Fibroblast of the aortic adventitia (primary cell): ENCODE measurements around the gene SDC4. TPM values are rescaled to one million over a fixed set of nuclear protein-coding genes. Genes with fewer than 3 reads are reported as not detected.

Experiments used
- DNase-seq: peaks from one replicate; pipeline ENCODE4 v3.0.0-alpha.2; 2010; ENCODE audit warnings: low read depth
- H3K4me3 ChIP-seq: 2 replicates; pipeline ENCODE4 v1.5.1; 2011; ENCODE audit warnings: low read depth, mild to moderate bottlenecking, control low read depth, low read length, moderate library complexity
- total RNA-seq: library from RNA; depleted of rRNA; stranded (reverse); fragments of >200 nt; gene quantifications from 2 replicates; pipeline ENCODE4 v1.2.3, GENCODE V29; 2012; ENCODE audit warnings: low replicate concordance
- TF ChIP-seq, protein P1 (sequence below): IDR thresholded peaks from 2 replicates; pipeline ENCODE4 v1.5.1; 2011; ENCODE audit warnings: mild to moderate bottlenecking, low read length, control low read depth, inconsistent platforms; ENCODE audit not compliant: insufficient read depth

The SDC4 gene
- total RNA-seq, 1 donor: 91.1 TPM

DNA sequence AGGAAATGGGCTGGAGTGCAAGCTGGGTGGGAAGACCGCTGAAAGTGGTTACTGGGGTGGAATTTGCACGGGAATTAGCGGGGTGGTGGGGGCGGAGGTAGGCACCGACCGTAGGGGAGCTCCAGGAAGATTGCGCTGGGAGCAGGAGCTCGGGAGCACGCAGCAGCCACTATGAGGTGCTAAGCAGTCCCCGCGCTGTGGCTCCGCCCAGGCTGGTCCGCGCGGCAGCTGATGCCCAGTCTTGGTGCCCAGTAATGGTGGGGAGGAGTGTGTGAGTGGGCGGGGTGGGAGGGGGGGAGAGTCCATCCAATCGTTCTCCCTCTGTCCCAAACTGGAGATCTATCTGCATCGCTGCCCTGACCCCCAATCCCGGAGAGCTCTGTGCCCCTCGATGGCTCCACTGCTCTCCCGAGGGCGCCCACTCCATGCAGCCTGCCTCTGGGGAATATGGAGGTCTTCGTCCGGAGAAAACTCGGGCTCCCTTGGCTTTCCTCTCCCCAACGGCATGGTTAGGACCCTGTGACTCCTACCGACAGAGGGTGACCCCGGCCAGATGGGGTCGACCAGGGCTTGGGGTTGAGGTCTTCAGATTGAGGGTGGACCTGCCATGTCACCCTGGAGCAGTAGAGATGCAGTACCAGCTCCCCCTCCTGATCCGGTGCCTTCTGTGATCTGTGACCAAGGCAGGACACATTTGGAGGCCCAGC lies 24.6 kb upstream of the SDC4 start:
- TF ChIP-seq, protein P1, sequence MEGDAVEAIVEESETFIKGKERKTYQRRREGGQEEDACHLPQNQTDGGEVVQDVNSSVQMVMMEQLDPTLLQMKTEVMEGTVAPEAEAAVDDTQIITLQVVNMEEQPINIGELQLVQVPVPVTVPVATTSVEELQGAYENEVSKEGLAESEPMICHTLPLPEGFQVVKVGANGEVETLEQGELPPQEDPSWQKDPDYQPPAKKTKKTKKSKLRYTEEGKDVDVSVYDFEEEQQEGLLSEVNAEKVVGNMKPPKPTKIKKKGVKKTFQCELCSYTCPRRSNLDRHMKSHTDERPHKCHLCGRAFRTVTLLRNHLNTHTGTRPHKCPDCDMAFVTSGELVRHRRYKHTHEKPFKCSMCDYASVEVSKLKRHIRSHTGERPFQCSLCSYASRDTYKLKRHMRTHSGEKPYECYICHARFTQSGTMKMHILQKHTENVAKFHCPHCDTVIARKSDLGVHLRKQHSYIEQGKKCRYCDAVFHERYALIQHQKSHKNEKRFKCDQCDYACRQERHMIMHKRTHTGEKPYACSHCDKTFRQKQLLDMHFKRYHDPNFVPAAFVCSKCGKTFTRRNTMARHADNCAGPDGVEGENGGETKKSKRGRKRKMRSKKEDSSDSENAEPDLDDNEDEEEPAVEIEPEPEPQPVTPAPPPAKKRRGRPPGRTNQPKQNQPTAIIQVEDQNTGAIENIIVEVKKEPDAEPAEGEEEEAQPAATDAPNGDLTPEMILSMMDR: no peak
- DNase-seq: no peak
- no peak overlapping the region for H3K4me3 ChIP-seq

DNA sequence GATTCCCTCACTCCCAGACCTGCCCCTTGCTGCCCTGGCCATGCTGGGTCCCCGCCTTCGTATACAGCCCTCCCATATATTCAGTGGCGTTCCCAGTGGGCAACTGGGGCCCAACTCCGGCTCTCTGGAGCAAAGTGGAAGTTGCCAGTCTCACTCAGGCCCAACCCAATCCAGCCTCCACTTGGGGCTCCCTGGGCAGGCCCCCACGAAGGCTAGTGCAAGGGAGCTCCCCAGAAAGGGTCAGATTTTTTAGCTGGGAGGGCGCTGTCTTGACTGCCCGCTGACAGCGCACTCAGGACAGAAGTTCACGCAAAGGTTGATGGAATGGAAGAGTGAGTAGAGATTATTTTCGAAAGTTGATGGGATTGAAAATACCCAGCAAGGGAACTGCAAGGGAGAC lies 24.0 kb upstream of the SDC4 start:
- H3K4me3 ChIP-seq: no peak overlapping the region
- TF ChIP-seq, protein P1: no peak
- DNase-seq: no peak

- H3K4me3 ChIP-seq: no peak overlapping the region
- DNase-seq: no peak
- TF ChIP-seq, protein P1: no peak
Measured at GRCh38 chr20:45370571-45371160, 22.4 kb upstream of the SDC4 start.

DNA sequence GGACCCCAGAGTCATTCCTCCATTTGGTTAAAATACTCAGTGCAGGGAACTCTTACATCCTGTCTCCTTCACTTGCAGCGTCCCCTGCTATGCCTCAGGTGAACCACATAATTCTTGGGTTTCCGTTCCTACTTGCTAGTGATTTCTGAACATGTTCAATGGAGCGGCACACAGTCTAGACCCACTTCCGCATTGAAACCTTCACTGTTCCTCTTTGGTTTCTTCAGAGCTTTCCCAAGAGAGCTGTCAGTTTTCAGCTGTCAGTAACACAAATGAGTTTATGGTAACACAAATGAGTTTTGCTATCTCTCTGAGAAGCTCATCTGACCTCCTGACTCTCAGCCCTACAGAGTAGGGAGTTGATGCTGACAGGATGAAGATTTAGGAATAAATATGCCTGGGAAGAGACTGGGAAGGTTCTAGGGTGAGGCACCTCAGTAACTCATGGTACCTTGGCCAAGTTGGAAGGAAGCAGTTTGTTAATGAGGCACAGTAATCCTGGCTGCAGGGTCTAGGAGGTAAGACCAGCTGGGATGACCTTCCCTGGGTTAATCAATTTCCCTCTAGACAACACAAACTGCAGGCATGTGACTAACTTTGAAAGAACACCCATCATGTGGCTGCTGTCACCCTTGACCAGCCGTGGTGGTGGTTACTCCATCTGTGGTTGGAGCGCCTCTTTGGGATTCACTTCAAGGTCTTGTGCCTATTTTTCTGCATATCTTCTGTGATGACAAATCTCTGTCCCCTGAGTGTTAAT lies 20.2 kb upstream of the SDC4 start:
- DNase-seq: no peak
- TF ChIP-seq, protein P1: no peak
- no peak overlapping the region for H3K4me3 ChIP-seq

DNA sequence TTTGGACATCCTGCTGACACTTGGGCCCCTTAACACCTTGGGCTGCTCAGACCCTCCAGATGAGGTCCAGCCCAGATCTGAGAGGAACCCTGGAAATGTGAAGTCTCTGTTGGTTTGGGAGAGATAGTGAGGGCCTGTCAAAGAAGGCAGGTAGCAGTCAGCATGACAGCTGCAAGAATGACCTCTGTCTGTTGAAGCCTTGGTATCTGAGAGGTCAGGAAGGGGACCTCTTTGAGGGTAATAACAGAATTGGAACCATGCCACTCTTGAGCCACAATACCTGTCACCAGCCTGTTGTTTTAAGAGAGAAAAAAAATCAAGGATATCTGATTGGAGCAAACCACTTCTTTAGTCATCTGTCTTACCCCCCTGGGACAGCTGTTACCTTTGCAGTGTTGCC lies 18.9 kb upstream of the SDC4 start:
- H3K4me3 ChIP-seq: no peak overlapping the region
- no peak for DNase-seq
- TF ChIP-seq, protein P1: no peak

DNA sequence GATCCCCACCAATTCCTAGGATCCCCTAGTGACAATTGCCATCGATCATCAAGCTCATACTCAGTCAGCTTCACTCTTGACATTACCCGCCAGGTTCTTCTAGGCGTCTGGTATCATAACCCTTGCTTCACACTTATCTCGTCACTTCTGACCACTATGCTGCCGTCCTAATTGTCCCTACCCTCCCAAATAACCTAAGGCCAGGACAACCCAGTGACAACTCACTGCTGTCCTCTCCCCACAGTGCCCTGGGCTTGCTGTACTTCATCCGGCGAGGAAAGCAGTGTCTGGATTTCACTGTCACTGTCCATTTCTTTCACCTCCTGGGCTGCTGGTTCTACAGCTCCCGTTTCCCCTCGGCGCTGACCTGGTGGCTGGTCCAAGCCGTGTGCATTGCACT lies 18.4 kb upstream of the SDC4 start:
- DNase-seq: no peak
- TF ChIP-seq, protein P1: no peak
- H3K4me3 ChIP-seq: no peak overlapping the region
